Ramos (cell line): ENCODE measurements around the gene APBB2.

Source experiments
- in situ Hi-C: fragments of 300-500 bp; cut with MboI; formaldehyde crosslinking; loops from one replicate; pipeline ENCODE4 v1.14.3; 2022; ENCODE audit warnings: low sequenced_read_pairs; ENCODE audit not compliant: unreplicated experiment

Gene APBB2

DNA sequence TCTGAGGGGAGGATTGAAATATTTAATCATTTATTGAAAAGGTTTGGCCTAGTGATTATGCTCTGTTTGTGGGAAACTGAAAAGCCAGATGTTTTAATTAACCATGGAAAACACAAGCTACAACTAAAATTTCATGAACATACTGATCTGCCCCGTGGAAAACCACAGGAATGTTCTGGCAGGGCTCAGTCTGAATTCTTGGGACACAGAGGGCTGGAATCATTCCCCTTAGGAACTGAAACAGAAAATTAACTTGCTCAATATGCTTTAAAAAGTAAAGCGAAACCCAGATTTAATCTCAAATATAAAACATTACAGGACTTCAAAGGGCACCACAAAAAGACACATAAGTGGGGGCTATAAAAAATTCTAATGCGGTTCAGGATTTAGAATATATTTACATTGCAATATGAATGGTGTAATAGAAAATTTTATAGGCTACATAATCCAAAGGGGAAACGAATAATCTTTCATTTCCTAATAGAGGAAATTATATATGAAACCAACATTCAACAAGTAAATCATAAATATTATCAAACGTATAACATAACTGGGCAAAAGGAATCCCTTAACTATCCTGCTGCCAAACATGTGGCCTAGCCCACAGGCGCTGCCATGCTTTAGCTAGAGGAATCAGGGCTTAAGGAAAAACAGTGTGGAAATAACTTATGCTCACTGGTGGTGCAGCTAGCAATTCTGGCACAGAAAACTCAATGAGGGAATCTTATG is 70.9 kb downstream of the APBB2 start:
- in situ Hi-C loops: no loop called here

DNA sequence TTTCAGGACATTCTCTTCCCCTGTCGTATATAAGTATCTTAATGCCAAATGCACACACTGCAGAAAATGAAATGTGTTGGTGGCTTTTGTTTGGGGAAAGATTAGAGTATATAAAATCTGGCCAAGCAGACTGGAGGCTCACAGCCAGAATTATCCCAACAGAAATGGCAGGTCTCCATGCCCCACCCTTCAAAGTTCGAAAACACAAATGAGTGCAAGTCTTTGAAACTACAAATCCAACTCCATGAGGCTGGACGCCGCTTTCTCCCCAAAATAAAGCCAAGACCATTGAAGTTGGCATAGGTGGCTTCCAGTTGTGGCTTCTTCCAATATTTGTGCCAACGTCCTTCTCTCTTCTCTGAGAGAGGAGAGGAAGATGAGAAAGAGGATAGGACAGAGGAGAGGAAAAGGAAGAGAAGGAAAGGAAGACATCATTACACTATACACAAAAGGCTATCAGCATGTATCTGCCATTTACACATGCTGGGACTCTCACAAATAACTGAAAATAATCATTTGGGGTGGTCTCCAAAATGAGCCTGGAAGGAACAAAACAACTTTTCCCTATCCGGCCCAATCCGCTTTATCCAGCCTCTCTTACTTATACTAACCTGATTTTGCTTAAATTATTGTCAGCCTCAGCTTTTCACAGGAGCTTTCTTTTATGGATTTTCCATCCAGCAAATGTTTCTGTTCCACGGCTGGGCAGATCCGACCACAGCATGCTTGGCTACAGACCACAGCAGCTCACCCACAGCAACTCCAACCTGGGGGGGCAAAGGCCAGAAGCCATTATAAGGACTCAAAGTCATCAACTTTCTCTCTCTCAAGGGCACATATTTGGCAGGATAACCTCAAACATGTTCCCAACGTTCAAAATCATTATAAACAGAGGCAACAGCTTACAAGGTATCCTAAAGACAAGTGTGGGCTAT is 71.7 kb downstream of the APBB2 start:
- in situ Hi-C loops: no loop called here

DNA sequence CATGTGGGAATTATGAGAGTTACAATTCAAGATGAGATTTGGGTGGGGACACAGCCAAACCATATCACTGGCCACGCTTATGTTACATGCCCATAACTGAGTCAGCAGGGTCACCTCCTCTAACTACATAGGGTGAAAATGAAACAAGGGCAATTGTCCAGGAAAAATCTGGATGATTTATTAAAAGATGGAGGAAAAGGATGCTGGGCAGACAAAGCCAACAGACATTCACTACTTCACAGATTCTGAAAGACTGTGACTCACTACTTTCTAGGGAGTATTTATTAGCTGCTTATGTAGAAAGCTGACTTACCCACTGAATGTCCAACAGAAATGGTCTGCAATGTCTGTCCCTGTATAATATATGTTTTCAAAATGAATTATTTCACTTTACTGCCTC is 72.4 kb downstream of the APBB2 start:
- in situ Hi-C loops: no loop called here

DNA sequence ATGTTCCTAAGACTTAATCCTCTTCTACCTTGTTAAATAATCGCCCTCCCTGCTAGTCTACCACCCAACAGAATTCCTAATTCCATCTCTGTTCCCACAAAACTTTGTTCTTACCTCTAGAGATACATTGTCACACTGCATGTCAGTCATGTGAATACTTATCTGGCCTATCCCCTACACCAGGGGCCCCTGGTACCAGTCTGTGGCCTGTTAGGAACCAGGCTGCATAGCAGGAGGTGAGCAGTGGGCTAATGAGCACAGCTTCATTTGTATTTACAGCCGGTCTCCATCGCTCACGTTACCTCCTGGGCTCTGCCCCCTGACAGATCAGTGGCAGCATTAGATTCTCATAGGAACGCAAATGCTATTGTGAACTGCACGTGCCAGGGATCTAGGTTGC is 73.9 kb downstream of the APBB2 start:
- in situ Hi-C loops: no loop called here

DNA sequence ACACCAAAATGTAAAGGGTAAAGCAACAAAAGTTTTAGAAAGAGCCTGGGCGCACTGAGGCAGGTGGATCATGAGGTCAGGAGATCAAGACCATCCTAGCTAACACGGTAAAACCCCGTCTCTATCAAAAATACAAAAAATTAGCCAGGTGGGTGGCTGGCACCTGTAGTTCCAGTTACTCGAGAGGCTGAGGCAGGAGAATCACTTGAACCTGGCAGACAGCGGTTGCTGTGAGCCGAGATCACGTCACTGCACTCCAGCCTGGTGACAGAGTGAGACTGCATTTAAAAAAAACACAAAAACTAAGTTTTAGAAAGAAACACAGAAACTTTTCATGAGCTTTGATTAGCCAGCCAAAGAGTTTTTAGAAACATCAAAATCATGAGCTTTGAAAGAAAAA is 76.5 kb downstream of the APBB2 start:
- in situ Hi-C loops: no loop called here

DNA sequence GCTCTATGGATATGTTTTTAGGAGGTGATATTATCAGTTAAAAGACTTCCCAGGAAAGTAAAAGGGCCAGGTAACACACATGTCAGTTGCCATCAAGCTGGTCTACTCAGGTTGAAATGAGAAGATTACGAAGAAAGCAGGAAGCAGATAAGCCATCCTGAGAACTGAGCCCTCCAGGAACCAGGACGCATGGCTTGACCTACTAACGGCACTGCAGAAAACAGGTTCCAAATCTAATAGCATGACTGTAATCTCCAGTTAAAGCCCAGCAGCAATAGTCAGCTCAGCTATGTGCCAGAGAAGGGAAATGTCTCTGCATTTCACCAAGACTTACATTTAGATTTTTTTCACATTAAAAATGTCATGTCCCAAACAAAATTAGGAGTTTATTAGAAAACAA is 77.9 kb downstream of the APBB2 start:
- in situ Hi-C loops: no loop called here

DNA sequence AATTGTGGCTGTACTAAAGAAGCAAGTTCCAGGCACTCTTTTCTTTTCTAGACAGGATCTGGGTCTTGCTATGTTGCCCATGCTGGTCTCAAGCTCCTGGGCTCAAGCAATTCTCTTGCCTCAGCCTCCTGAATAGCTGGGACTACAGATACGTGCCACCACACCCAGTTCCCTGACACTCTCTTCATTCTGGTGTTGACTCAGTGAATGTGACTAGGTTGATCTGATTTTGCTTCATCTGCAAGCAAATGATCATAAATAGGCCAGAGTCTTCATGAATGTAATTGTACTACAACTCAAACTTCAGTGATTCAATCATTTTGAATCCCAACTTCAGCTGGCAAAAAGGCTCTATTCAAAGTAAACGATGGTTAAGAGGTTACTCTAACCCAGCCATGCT is 78.5 kb downstream of the APBB2 start:
- in situ Hi-C loops: no loop called here

DNA sequence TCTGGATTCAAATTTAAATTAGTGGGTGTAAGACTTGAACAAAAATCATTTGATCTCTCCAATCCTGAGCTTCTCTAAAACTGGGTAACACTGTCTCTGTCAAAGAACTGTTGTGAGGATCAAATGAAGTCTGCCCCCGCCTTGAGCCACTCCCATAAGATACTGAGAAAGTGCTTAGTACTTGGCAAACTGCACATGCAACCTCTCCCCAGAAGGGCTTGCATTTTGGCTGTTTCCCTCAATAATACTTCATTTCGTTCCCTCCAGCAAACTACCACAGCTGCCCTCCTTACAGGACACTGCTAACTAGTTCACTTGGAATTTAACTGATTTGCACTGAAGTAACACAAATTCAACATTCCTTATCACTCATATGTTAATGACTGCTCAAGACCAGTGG is 79.8 kb downstream of the APBB2 start:
- in situ Hi-C loops: no loop called here

DNA sequence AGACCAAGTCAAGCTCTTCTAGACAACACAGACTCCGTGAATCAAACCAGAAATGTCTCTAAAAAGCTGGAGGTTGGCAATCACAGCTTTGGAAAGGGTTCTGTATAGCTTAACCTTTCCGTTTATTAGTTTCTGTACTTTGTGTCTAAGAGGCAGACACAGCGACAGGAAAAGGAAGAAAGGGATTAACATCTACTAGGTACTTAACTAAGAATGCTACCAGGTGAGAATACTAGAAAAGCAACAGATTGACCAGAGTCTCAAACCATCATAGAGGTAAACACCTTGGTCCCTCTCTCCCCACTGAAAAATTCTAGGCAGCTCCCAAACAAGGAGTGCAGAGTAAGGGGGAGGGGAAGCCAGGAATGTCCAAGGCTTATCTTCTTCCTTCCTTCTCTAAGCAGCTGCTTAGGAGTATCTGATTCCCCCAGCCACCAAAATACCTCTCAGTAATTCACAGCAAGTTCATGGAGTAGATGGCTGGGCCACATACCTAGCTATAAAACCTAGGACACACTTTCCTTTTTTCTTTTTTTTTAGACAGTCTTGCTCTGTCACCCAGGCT is 80.8 kb downstream of the APBB2 start:
- in situ Hi-C loops: no loop called here

DNA sequence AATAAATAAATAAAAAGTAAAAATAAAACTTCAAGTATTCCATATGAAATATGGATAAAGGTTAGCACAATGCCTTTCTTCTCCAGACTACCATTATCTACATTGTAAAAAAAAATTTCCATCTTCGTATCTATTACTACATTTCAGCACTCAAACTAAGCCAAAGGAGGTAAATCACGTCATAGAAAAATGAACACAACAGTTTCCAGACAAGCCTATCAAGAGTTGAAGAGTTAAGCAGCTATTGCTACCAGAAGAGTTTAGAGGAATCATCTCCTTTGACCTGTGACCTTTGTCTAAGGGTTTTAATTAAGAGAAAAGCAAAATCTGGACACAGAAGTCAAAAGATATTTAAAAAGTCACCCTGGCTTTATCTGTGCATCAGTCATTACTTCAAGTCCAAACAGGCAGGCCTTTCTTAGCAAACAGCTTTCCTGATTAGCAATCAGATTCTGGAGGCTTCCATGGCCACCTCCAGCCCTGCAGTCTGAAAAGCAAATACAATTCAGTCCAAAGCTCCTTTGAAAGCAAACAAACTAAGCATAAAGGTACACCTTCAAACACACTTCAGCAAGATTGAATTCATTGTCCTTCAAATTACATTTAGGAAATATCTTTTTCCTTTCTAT is 82.2 kb downstream of the APBB2 start:
- in situ Hi-C loops: no loop called here

DNA sequence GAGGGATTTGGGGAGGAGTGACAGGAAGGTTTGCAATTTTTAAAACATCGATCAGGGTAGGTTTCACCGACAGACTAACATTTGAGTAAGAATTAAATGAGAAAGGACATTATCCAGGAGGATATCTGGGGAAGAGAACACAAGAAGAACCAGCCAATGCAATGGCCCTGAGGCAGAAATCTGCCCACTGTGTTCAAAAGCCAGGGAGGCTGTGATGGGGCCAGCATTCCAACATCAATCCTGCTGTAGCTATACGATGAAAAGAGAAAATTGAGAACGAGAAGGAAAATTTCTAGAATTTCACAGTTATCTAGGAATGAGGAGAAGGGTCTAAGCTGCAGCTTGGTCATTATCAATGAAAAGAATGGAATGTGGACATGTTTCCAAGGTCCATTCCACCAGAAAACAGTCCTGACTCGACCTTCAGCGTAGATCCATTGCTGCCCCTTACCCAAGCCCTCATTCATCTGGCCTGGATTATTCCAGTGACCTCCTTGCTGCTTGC is 84.4 kb downstream of the APBB2 start:
- in situ Hi-C loops: no loop called here

DNA sequence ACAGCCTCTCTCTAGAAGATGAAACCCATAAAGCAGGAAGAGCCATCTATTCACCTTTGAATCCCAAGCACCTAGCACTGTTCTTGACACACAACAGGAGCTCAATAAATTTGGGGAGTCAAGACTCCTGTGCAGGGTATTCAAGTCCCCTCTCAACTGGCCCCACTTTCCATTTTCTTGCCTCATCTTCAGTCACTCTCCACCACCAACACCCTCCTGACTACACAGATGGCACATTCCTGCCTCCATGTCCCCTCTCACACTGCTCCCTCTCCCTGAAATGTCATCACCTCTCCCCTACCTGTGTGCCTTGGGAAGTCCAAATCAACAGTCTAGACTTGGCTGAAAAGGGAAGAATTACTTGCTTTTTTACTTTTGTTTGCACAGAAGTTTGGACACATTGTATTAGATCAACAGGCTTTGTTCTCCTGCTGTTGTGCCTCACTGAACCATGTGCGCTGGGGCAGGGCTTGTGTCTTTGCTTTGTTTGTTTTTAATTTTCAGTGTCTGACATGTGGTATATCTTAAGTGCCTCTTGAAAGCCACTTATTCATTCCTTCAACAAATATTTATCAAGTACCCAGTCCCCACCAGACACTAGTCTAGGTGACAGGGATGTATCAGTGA is 85.1 kb downstream of the APBB2 start:
- in situ Hi-C loops: no loop called here

DNA sequence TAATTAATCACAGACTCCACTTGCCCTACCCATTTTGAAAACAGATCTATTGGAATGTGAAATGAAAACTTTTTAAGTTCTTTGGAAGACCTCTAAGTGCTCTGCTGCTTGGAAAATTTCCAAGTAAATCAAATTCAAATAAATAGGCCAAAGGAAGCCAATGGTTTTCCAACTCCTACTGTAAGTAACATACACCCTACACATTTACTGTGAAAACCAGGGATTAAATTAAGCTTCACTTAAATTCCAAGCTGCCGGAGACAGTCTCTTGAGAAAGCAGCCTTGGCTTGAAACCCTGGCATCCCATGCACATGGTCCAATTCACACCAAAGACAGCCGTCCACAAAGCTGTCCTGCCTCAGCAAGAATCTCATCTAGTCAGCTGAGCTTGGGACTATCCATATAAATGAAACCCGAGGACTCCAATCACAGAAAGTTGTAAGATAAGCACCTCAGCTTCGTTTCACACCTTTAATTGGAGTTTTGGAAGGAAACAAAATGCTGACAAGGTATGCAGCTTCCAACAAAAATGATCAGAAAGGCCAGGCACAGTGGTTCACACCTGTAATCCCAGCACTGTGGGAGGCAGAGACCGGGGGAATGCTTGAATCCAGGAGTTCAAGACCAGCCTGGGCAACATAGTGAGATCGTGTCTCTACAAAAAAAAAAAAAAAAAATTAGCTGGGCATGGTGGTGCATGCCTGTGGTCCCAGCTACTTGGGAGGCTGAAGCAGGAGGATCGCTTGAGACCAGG is 88.6 kb downstream of the APBB2 start:
- in situ Hi-C loops: no loop called here

DNA sequence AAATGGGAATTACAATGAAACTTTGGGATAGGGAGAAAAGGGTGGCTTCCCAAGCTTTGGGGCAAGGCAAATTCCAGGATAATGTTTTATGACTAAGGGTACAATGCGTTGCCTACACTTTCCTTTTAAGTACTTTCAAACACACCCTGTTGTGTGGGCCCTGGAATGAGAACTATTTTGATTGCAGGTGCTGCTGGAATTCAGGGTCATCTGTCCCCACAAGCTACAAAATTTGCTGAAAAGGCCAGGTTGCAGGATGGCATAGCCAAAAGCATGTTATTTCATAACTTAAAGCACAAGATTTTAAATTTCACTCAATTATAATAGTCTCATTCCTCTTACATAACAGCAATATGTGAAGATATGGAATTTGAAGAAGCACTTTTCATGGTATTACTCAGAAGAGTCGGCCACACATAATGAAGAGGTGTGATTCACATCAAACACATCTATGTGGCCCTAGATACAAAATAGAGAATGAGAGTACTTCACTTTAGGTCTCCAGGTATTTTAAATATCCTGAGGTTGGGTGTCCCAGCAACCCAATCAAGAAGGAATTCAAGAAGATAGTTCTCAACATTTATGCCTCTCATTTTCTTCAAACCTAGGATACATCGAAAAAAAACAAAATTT is 89.3 kb downstream of the APBB2 start:
- in situ Hi-C loops: no loop called here

DNA sequence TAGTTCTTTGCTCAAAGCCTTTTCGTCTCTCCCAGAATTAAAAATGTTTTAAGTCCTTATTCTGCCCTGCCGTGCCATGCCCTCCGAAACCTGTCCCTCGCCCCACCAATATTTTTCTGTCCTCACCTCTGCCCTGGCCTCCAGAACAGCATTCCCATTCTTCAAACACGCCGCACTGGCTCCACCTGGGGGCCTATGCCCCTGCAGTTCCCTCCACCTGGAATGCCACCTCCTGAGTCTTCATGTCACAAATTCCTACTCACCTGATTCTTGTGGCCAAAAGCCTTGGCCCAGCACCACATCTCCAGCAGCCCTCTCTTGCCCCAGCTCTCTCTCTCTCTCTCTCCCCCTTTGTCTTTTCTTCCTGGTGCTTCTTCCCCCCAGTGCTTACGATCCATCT is 91.6 kb downstream of the APBB2 start:
- in situ Hi-C loops: no loop called here

DNA sequence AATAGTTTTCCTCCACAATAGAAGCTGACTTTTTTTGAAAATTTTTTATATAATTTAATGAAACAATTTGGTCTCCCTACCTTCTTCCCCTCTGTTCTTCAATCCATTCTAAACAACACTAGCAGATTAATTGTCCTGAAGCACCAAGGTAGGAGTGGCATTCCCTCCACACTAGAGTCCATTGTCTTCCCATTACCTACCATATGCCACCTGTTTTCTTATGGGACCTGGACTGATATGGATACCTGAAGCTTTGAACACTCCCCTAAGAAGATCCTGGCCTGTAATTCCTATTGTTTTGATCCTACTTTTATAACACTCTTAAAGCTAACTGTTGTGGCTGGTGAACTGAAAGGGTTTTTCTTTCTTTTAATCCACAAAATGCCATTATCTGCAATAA is 92.0 kb downstream of the APBB2 start:
- in situ Hi-C loops: no loop called here

DNA sequence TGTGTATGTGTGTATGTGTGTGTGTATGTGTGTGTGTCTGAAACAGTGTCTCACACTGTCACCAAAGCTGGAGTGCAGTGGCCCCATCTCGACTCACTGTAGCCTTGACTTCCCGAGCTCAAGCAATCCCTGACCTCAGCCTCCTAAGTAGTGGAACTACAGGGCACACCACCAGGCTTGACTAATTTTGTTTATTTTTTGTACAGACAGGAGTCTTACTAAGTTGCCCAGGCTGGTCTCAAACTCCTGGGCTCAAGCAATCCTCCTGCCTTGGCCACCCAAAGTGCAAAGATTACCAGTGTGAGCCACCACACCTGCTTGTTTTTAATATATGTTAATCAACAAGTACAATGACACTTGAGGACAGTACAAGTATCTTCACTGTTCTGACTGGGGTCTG is 92.4 kb downstream of the APBB2 start:
- in situ Hi-C loops: no loop called here

DNA sequence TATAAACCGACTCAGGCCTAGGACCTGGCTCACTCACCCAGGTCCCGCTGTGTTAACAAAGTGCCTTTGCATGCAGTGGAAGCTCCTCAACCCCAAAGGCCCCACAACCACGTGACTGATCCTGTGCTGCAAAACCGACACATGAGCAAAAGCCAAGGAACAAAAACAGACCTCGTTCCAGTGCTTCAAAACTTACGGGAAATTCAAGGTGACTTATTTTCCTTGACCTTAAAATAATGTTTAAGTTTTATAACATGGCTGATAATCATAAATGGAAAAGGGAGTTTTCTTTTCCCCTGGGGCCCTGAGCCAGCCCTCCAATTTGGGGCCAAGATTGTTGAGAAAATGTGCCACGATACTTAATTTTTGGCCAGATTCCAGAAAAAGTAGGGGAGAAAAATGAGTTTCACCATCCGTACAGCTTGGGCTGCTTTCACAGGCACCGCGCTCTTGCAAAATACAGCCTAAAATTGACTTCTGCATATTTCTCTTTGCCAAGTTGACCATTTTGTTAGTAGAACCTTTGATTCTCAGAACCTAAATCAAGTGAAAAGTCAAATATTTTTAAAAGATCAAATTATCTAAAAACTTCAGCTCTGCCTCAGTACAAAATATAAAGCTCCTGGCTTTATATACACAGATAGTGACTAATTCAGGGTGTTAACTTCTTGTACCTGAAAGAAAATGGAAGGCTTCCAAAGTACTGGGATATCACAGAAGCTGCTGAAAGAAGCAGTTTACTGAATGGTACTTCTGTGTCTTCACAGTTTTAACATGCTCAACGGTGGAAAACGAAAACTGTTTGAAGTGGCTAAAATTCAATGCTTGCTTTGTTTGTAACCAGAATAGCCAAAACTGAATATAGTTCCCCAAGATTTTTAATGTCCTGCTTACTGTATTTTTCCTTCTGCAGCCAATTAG is 93.8 kb downstream of the APBB2 start:
- in situ Hi-C loops: no loop called here
